H1 (cell line): ENCODE data around the gene ABCC9. TPM values are rescaled to one million over a fixed set of nuclear protein-coding genes. Genes with fewer than 3 reads are reported as not detected.

ENCODE experiments used
- CTCF ChIA-PET: fragments of 300-600 bp; sonication (Branson Sonifier 250); formaldehyde crosslinking; loops from one replicate; lab custom pipeline; 2021; ENCODE audit not compliant: partially characterized antibody; lab: Charles Lee
- POLR2A ChIA-PET: fragments of 300-600 bp; sonication (Branson Sonifier 250); formaldehyde crosslinking; loops from one replicate; lab custom pipeline; 2021; ENCODE audit warnings: inconsistent platforms; ENCODE audit not compliant: partially characterized antibody; lab: Charles Lee
- DNase-seq, 2 experiments: peaks; one replicate each; pipeline versions ENCODE4 v3.0.0 to v3.0.0-alpha.2; 2010 to 2022; ENCODE audit warnings: low spot score in 2 of 2, low read depth in 1 of 2, mixed read lengths in 1 of 2
- FAIRE-seq: peaks from 2 replicates; lab custom pipeline; 2011; peaks lifted over from hg19 to GRCh38; lab: Jason Lieb, UNC
- H2AFZ ChIP-seq: 2 replicates; pipeline ENCODE4 v1.8.1; 2012; ENCODE audit warnings: low read length, inconsistent platforms
- H2AK5ac ChIP-seq: 2 replicates; pipeline ENCODE4 v1.6.1; 2013; ENCODE audit warnings: low read depth, low read length
- H2BK120ac ChIP-seq: replicated peaks from 2 replicates; pipeline ENCODE3; 2013; ENCODE audit warnings: low read depth, low read length, inconsistent platforms
- H2BK12ac ChIP-seq: 2 replicates; pipeline ENCODE4 v1.6.1; 2013; ENCODE audit warnings: low read depth, low read length
- H2BK15ac ChIP-seq: 2 replicates; pipeline ENCODE4 v1.6.1; 2013; ENCODE audit warnings: low read length
- H2BK20ac ChIP-seq: 2 replicates; pipeline ENCODE4 v1.6.1; 2013; ENCODE audit warnings: low read length
- H2BK5ac ChIP-seq: 2 replicates; pipeline ENCODE4 v1.6.1; 2013; ENCODE audit warnings: low read depth, low read length
- H3K14ac ChIP-seq: 2 replicates; pipeline ENCODE4 v1.6.1; 2013; ENCODE audit warnings: inconsistent platforms; ENCODE audit not compliant: insufficient read length
- H3K18ac ChIP-seq: 2 replicates; pipeline ENCODE4 v1.6.1; 2013; ENCODE audit warnings: low read length; ENCODE audit errors: extremely low read depth
- H3K23ac ChIP-seq: 2 replicates; pipeline ENCODE4 v1.6.1; 2013; ENCODE audit warnings: inconsistent platforms; ENCODE audit not compliant: insufficient read length
- H3K23me2 ChIP-seq: 2 replicates; pipeline ENCODE4 v1.6.1; 2013; ENCODE audit warnings: low read depth, low read length
- H3K27ac ChIP-seq: 2 replicates; pipeline ENCODE4 v1.6.1; 2011; ENCODE audit warnings: low read depth, low read length, inconsistent platforms
- H3K27me3 ChIP-seq, 4 experiments: replicated peaks in 1 of 4; 1 replicate in 1 of 4; 2 replicates in 3 of 4; pipeline versions ENCODE4 v1.6.1 to v1.8.1; 2011 to 2013; ENCODE audit warnings: low read length in 3 of 4, mild to moderate bottlenecking in 3 of 4, inconsistent platforms in 2 of 4, mixed read lengths in 2 of 4, moderate library complexity in 1 of 4; ENCODE audit not compliant: control insufficient read depth in 3 of 4, insufficient read depth in 3 of 4; ENCODE audit errors: extremely low read depth in 1 of 4
- H3K36me3 ChIP-seq, 4 experiments: 2 replicates each; pipeline versions ENCODE4 v1.6.1 to v1.8.1; 2011 to 2013; ENCODE audit warnings: mild to moderate bottlenecking in 4 of 4, low read length in 3 of 4, moderate library complexity in 2 of 4, control low read depth in 1 of 4, inconsistent platforms in 1 of 4; ENCODE audit not compliant: insufficient read depth in 4 of 4, control insufficient read depth in 2 of 4
- H3K4ac ChIP-seq: replicated peaks from 2 replicates; pipeline ENCODE3; 2013; ENCODE audit warnings: low read length, low read depth, mixed read lengths, inconsistent platforms; ENCODE audit not compliant: insufficient read length
- H3K4me1 ChIP-seq, 4 experiments: replicated peaks in 1 of 4; 1 replicate in 1 of 4; 2 replicates in 3 of 4; pipeline versions ENCODE4 v1.6.1 to v1.8.1; 2011 to 2013; ENCODE audit warnings: low read length in 3 of 4, inconsistent platforms in 2 of 4, mixed read lengths in 1 of 4; ENCODE audit not compliant: insufficient read depth in 4 of 4, control insufficient read depth in 3 of 4
- H3K4me2 ChIP-seq, 2 experiments: 2 replicates each; pipeline versions ENCODE4 v1.6.1 to v1.8.1; 2011 to 2013; ENCODE audit warnings: low read depth in 2 of 2, low read length in 2 of 2, control low read depth in 1 of 2, inconsistent platforms in 1 of 2, mild to moderate bottlenecking in 1 of 2; ENCODE audit not compliant: insufficient read depth in 1 of 2
- H3K4me3 ChIP-seq, 4 experiments: fragments of 200-600, 300-600 bp in 1 of 4; sonication (generic), shearing (Covaris generic), sonication (Bioruptor Twin) in 1 of 4; 2 replicates each; pipeline versions ENCODE4 v1.5.1 to v1.8.1; 2011 to 2016; ENCODE audit warnings: low read length in 4 of 4, low read depth in 3 of 4, control low read depth in 2 of 4, inconsistent platforms in 2 of 4, mild to moderate bottlenecking in 2 of 4, mixed read lengths in 1 of 4, moderate library complexity in 1 of 4; ENCODE audit not compliant: insufficient read depth in 2 of 4; ENCODE audit errors: extremely low read depth in 1 of 4
- H3K56ac ChIP-seq: replicated peaks from 2 replicates; pipeline ENCODE3; 2013; ENCODE audit warnings: low read depth, mild to moderate bottlenecking, mixed read lengths, low read length, inconsistent platforms; ENCODE audit not compliant: insufficient read length
- H3K79me1 ChIP-seq: 2 replicates; pipeline ENCODE4 v1.6.1; 2013; ENCODE audit warnings: low read depth, low read length, control low read depth
- H3K79me2 ChIP-seq, 2 experiments: 2 replicates each; pipeline versions ENCODE4 v1.6.1 to v1.8.1; 2012 to 2013; ENCODE audit warnings: low read length in 2 of 2, mild to moderate bottlenecking in 2 of 2, inconsistent platforms in 1 of 2; ENCODE audit not compliant: insufficient read depth in 2 of 2, control insufficient read depth in 1 of 2
- H3K9ac ChIP-seq, 4 experiments: replicated peaks in 1 of 4; 1 replicate in 1 of 4; 2 replicates in 3 of 4; pipeline versions ENCODE4 v1.6.1 to v1.8.1; 2011 to 2013; ENCODE audit warnings: low read depth in 3 of 4, low read length in 3 of 4, control low read depth in 2 of 4, mild to moderate bottlenecking in 2 of 4, moderate library complexity in 2 of 4, inconsistent platforms in 1 of 4; ENCODE audit errors: extremely low read depth in 1 of 4
- H3K9me3 ChIP-seq, 2 experiments: 2 replicates each; pipeline versions ENCODE4 v1.6.1 to v1.8.1; 2012 to 2013; ENCODE audit warnings: mild to moderate bottlenecking in 2 of 2, moderate library complexity in 2 of 2, control low read depth in 1 of 2, inconsistent platforms in 1 of 2, low read depth in 1 of 2, low read length in 1 of 2, mixed read lengths in 1 of 2; ENCODE audit not compliant: insufficient read depth in 2 of 2
- H4K20me1 ChIP-seq, 2 experiments: replicated peaks in 1 of 2; 2 replicates each; pipeline versions ENCODE3 to v1.8.1; 2011 to 2013; ENCODE audit warnings: inconsistent platforms in 2 of 2, low read length in 2 of 2, mild to moderate bottlenecking in 1 of 2; ENCODE audit not compliant: insufficient read depth in 2 of 2, control insufficient read depth in 1 of 2
- H4K5ac ChIP-seq: 2 replicates; pipeline ENCODE4 v1.6.1; 2013; ENCODE audit warnings: low read length, low read depth, mixed read lengths, inconsistent platforms; ENCODE audit not compliant: insufficient read length
- H4K8ac ChIP-seq: 2 replicates; pipeline ENCODE4 v1.8.0; 2013; ENCODE audit warnings: mild to moderate bottlenecking, moderate library complexity, low read length, inconsistent platforms; ENCODE audit not compliant: insufficient read depth; ENCODE audit errors: extremely low read depth
- H4K91ac ChIP-seq: replicated peaks from 2 replicates; pipeline ENCODE3; 2013; ENCODE audit warnings: low read length, mixed read lengths, inconsistent platforms; ENCODE audit not compliant: insufficient read length
- ASH2L ChIP-seq: fragments of 200-600, 300-600 bp; sonication (generic); IDR thresholded peaks from one replicate; pipeline ENCODE4 v1.7.1; 2017; ENCODE audit warnings: low read length
- CBX5 ChIP-seq: fragments of 300-800, 300-1000 bp; sonication (generic); IDR thresholded peaks from 2 replicates; pipeline ENCODE4 v1.7.1; 2016; ENCODE audit warnings: antibody characterized with exemption, low read length, low read depth
- EGR1 ChIP-seq: IDR thresholded peaks from 2 replicates; pipeline ENCODE4 v1.6.1; 2011; ENCODE audit warnings: low read depth, low read length, borderline replicate concordance
- JUND ChIP-seq: IDR thresholded peaks from 2 replicates; pipeline ENCODE4 v1.6.1; 2011; ENCODE audit warnings: mild to moderate bottlenecking, improper control_type of control experiment, low read length
- PHF8 ChIP-seq: fragments of 200-600 bp; sonication (generic); conservative IDR thresholded peaks from 2 replicates; pipeline ENCODE4 v1.7.1; 2012; ENCODE audit warnings: low read depth, mild to moderate bottlenecking, inconsistent platforms, low read length, moderate library complexity
- RBBP5 ChIP-seq: IDR thresholded peaks from 2 replicates; pipeline ENCODE4 v1.7.1; 2012; ENCODE audit warnings: low read depth, mild to moderate bottlenecking, inconsistent platforms, low read length, moderate library complexity, borderline replicate concordance
- SP2 ChIP-seq: IDR thresholded peaks from 2 replicates; pipeline ENCODE4 v1.6.1; 2012; ENCODE audit warnings: mild to moderate bottlenecking, low read length, inconsistent platforms
- SP4 ChIP-seq: IDR thresholded peaks from 2 replicates; pipeline ENCODE4 v1.6.1; 2012; ENCODE audit warnings: low read length, inconsistent platforms
- SRF ChIP-seq: IDR thresholded peaks from 2 replicates; pipeline ENCODE4 v1.6.1; 2011; ENCODE audit warnings: mild to moderate bottlenecking, low read depth, low read length, moderate library complexity
- polyA plus RNA-seq, 7 experiments: library from polyadenylated mRNA; depleted of rRNA in 3 of 7; stranded (reverse) in 5 of 7; unstranded in 2 of 7; fragments of >200 nt in 5 of 7; fragments of 200-250 nt in 2 of 7; gene quantifications; 1 replicate in 5 of 7; 2 replicates in 1 of 7; 4 replicates in 1 of 7; pipeline versions ENCODE4 v1.2.1 to v1.2.3, GENCODE V29; 2011 to 2013; ENCODE audit warnings: missing spikeins in 2 of 7, mixed read lengths in 2 of 7
- total RNA-seq: library from RNA; stranded (reverse); fragmentation: NEBNext Ultra II Directional; extraction: Animal tissue kit (Norgen Biotek cat#: 25700); gene quantifications from 2 replicates; pipeline ENCODE4 v1.2.1, GENCODE V29; 2021

ABCC9 gene
- total and polyA plus RNA-seq, 2 of the 8 experiments (the other 6 are each of a cell fraction or from before 2014, with no cell fraction given), result under 0.01 TPM; not detected in 1

- Histone ChIP-seq H2BK15ac (no peak overlapping the region), H3K18ac (no peak overlapping the region), H2BK12ac (no peak overlapping the region), H4K5ac (no peak overlapping the region), H3K56ac (no peak overlapping the region), H3K27ac (no peak overlapping the region), H3K14ac (no peak overlapping the region), H3K36me3 (no peaks in the 10 kb centered on the region), H3K79me1 (no peaks in the 10 kb centered on the region), H4K20me1 (no peaks in the 10 kb centered on the region), H3K23me2 (no peaks in the 10 kb centered on the region), H3K9ac (no peak overlapping the region), H4K8ac (no peak overlapping the region), H2BK5ac (no peak overlapping the region), H2BK20ac (no peak overlapping the region), H3K4me3 (no peak overlapping the region), H3K79me2 (no peaks in the 10 kb centered on the region), H3K4me1 (no peaks in the 10 kb centered on the region), H3K9me3 (no peaks in the 10 kb centered on the region), H3K27me3 (no peaks in the 10 kb centered on the region), H3K23ac (no peak overlapping the region), H2AFZ (no peak overlapping the region), H4K91ac (no peak overlapping the region), H3K4ac (no peak overlapping the region), H3K4me2 (no peak overlapping the region), H2AK5ac (no peak overlapping the region), H2BK120ac (no peak overlapping the region)
- POLR2A ChIA-PET, result no interaction called here
- DNase-seq, result no peak
- TF ChIP-seq SRF, result no peak
- TF ChIP-seq RBBP5, result no peak
- TF ChIP-seq SP4, result no peak
- TF ChIP-seq ASH2L, result no peak
- no peak for TF ChIP-seq PHF8
- no peak for TF ChIP-seq SP2
- no peak for TF ChIP-seq CBX5
- TF ChIP-seq EGR1, result no peak
- no peak for TF ChIP-seq JUND
- CTCF ChIA-PET, result no interaction called here
- no peak for FAIRE-seq
These were observed 132.1 kb downstream of the ABCC9 start for GRCh38 chr12:21809100-21809499.
